WI38 (cell line): ENCODE results near the gene FXYD1.

Experiments
- H3K4me3 ChIP-seq: 2 replicates; pipeline ENCODE4 v1.5.1; 2011; ENCODE audit warnings: low read depth, mild to moderate bottlenecking, control low read depth, low read length
- CTCF ChIP-seq: IDR thresholded peaks from 2 replicates; pipeline ENCODE4 v1.5.1; 2012; ENCODE audit warnings: low read depth, mild to moderate bottlenecking, control low read depth, low read length

FXYD1 gene

GRCh38 chr19:35122687-35123551, 15.7 kb upstream of the FXYD1 start:
- no peak overlapping the region for H3K4me3 ChIP-seq
- TF ChIP-seq CTCF = no peak

GRCh38 chr19:35123573-35123972, 15.1 kb upstream of the FXYD1 start:
- no peak for TF ChIP-seq CTCF
- H3K4me3 ChIP-seq = no peak overlapping the region

GRCh38 chr19:35124098-35125060, 14.2 kb upstream of the FXYD1 start:
- no peak for TF ChIP-seq CTCF
- peak overlapping the region; percentile 60 for H3K4me3 ChIP-seq

- TF ChIP-seq CTCF = no peak
- no peak overlapping the region for H3K4me3 ChIP-seq
Measured at GRCh38 chr19:35125270-35125717, 13.3 kb upstream of the FXYD1 start.

GRCh38 chr19:35125749-35126623, 12.6 kb upstream of the FXYD1 start:
- no peak for TF ChIP-seq CTCF
- no peak overlapping the region for H3K4me3 ChIP-seq

- TF ChIP-seq CTCF = no peak
- no peak overlapping the region for H3K4me3 ChIP-seq
Measured at GRCh38 chr19:35126624-35126959, 12.0 kb upstream of the FXYD1 start.
